NCI-H526 treated with DMSO at 0.1 percent for 48 hours (cell line): ENCODE measurements around the gene ACSS2.

Experiments used
- DNase-seq: peaks from one replicate; lab custom pipeline; 2025; lab: John Stamatoyannopoulos, UW

Gene ACSS2

GRCh38 chr20:34949120-34949519 is 72.7 kb downstream of the ACSS2 start:
- no peak for DNase-seq

- DNase-seq, result peak; percentile 96
Observed at GRCh38 chr20:34951252-34951651, 74.8 kb downstream of the ACSS2 start.

- DNase-seq, result peak; percentile 56
Observed at GRCh38 chr20:34951652-34952051, 75.2 kb downstream of the ACSS2 start.

- peak; percentile 38 for DNase-seq
Observed at GRCh38 chr20:34952671-34953070, 76.3 kb downstream of the ACSS2 start.

GRCh38 chr20:34953960-34954359 is 77.5 kb downstream of the ACSS2 start:
- DNase-seq, result peak; percentile 94

- no peak for DNase-seq
Observed at GRCh38 chr20:34954904-34955230, 78.5 kb downstream of the ACSS2 start.

- peak; percentile 92 for DNase-seq
Observed at GRCh38 chr20:34955231-34956040, 79.0 kb downstream of the ACSS2 start, which contains the start of the genes GSS and MYH7B. Gene GSS, minus strand, starts transcription at chr20:34955806. Its CDS starts 3,954 bp downstream, at chr20:34951852. Gene MYH7B, plus strand, starts transcription at chr20:34955868. Its CDS starts 22,138 bp downstream, at chr20:34978006.

- DNase-seq, result no peak
Observed at GRCh38 chr20:34956041-34956458, 79.6 kb downstream of the ACSS2 start.

GRCh38 chr20:34956751-34957472 is 80.5 kb downstream of the ACSS2 start:
- no peak for DNase-seq

GRCh38 chr20:34964486-34964885 is 88.1 kb downstream of the ACSS2 start:
- no peak for DNase-seq

GRCh38 chr20:34965051-34965450 is 88.6 kb downstream of the ACSS2 start:
- no peak for DNase-seq

GRCh38 chr20:34967421-34967820 is 91.0 kb downstream of the ACSS2 start:
- no peak for DNase-seq

- DNase-seq, result no peak
Observed at GRCh38 chr20:34968042-34968775, 91.8 kb downstream of the ACSS2 start.

GRCh38 chr20:34970193-34970840 is 93.9 kb downstream of the ACSS2 start:
- no peak for DNase-seq

- DNase-seq, result no peak
Observed at GRCh38 chr20:34970846-34971560, 94.6 kb downstream of the ACSS2 start.

- no peak for DNase-seq
Observed at GRCh38 chr20:34971561-34972235, 95.3 kb downstream of the ACSS2 start.

GRCh38 chr20:34974246-34974645 is 97.8 kb downstream of the ACSS2 start:
- no peak for DNase-seq

GRCh38 chr20:34976286-34976685 is 99.9 kb downstream of the ACSS2 start:
- no peak for DNase-seq
